ENCODE results near the gene GAK. TPM values are rescaled to one million over a fixed set of nuclear protein-coding genes. Genes with fewer than 3 reads are reported as not detected.

The GAK gene
- total and polyA plus RNA-seq, 8 donors: 47.5 to 226 (median 64.8) TPM

- intact Hi-C loops (cut with DNase I): no loop called here
- H3K27me3 ChIP-seq: peaks cover 0 to 20% (median 5%) of the 10 kb centered on the region in 4 donors
Observed at GRCh38 chr4:821631-822030, 110.5 kb downstream of the GAK start.

GRCh38 chr4:821181-821591 lies 110.9 kb downstream of the GAK start:
- 60 to 74% methylated on average over 21 to 22 of the region's 22 CpGs for WGBS, 2 donors
- no peaks in the 10 kb centered on the region for H3K9me3 ChIP-seq
- no peak overlapping the region for H3K27ac ChIP-seq
- DNase-seq: peak in 2 of 6 donors; percentile 19 to 45
- TF ChIP-seq CTCF (IDR thresholded peaks at IDR 0.05): no peak
- H3K27me3 ChIP-seq: peaks cover 0 to 20% (median 5%) of the 10 kb centered on the region in 4 donors
- ATAC-seq: no peak
- intact Hi-C loops (cut with DNase I): no loop called here
- peaks cover 0 to 4% (median 0%) of the 10 kb centered on the region in 3 donors for H3K4me1 ChIP-seq
- FAIRE-seq: no peak
- no peak overlapping the region for H3K4me3 ChIP-seq
- H3K36me3 ChIP-seq: no peaks in the 10 kb centered on the region

More at GRCh38 chr4:821631-822030, 110.5 kb downstream of the GAK start:
- H3K4me3 ChIP-seq: no peak overlapping the region
- no peaks in the 10 kb centered on the region for H3K36me3 ChIP-seq
- H3K4me1 ChIP-seq: peaks cover 0 to 4% (median 0%) of the 10 kb centered on the region in 3 donors
- FAIRE-seq (no peak), DNase-seq (peak in 1 of 6 donors; percentile 45), ATAC-seq (no peak)
- TF ChIP-seq CTCF (IDR thresholded peaks at IDR 0.05): no peak
- WGBS, 2 donors: 60 to 72% methylated on average over 16 of the region's 16 CpGs
- no peak overlapping the region for H3K27ac ChIP-seq
- no peaks in the 10 kb centered on the region for H3K9me3 ChIP-seq

GRCh38 chr4:820230-821172 lies 111.6 kb downstream of the GAK start:
- H3K36me3 ChIP-seq: no peaks in the 10 kb centered on the region
- H3K9me3 ChIP-seq: no peaks in the 10 kb centered on the region
- ATAC-seq (no peak), DNase-seq (peak in 1 of 6 donors; percentile 65), FAIRE-seq (no peak)
- no peak overlapping the region for H3K4me3 ChIP-seq
- intact Hi-C loops (cut with DNase I): no loop called here
- H3K4me1 ChIP-seq: peaks cover 0 to 4% (median 0%) of the 10 kb centered on the region in 3 donors
- no peak for TF ChIP-seq CTCF (IDR thresholded peaks at IDR 0.05)
- peaks cover 0 to 20% (median 5%) of the 10 kb centered on the region in 4 donors for H3K27me3 ChIP-seq
- no peak overlapping the region for H3K27ac ChIP-seq
- WGBS, 2 donors: 74 to 79% methylated on average over 20 to 24 of the region's 24 CpGs

GRCh38 chr4:819401-820229 lies 112.5 kb downstream of the GAK start:
- Histone ChIP-seq H3K36me3 (no peaks in the 10 kb centered on the region), H3K27me3 (peaks cover 0 to 12% (median 1%) of the 10 kb centered on the region in 4 donors), H3K9me3 (no peaks in the 10 kb centered on the region), H3K4me3 (no peak overlapping the region), H3K27ac (no peak overlapping the region), H3K4me1 (no peaks in the 10 kb centered on the region)
- intact Hi-C loops (cut with DNase I): no loop called here
- no peak for TF ChIP-seq CTCF (IDR thresholded peaks at IDR 0.05)
- 70 to 80% methylated on average over 20 of the region's 20 CpGs for WGBS, 2 donors
- ATAC-seq (no peak), FAIRE-seq (no peak), DNase-seq (no peak)

Data from pancreas (tissue), 10 donors.